H1 (cell line): ENCODE data around the gene NPFFR1. TPM values are rescaled to one million over a fixed set of nuclear protein-coding genes. Genes with fewer than 3 reads are reported as not detected.

Experiments used
- BRCA1 ChIP-seq: IDR thresholded peaks from 2 replicates; pipeline ENCODE4 v1.6.1; 2012; ENCODE audit warnings: low read depth, low read length, improper control_type of control experiment
- CEBPB ChIP-seq: IDR thresholded peaks from 2 replicates; pipeline ENCODE4 v1.6.1; 2012; ENCODE audit warnings: low read depth, low read length
- CHD7 ChIP-seq: fragments of 300-600 bp; sonication (generic); IDR thresholded peaks from 2 replicates; pipeline ENCODE4 v1.7.1; 2012; ENCODE audit warnings: low read length, moderate library complexity, mild to moderate bottlenecking, inconsistent platforms; ENCODE audit not compliant: insufficient replicate concordance
- EGR1 ChIP-seq: IDR thresholded peaks from 2 replicates; pipeline ENCODE4 v1.6.1; 2011; ENCODE audit warnings: low read depth, low read length, borderline replicate concordance
- HDAC6 ChIP-seq: IDR thresholded peaks from one replicate; pipeline ENCODE4 v1.7.1; 2012; ENCODE audit warnings: low read depth, mild to moderate bottlenecking, inconsistent platforms, low read length, moderate library complexity
- RAD21 ChIP-seq, 2 experiments: IDR thresholded peaks in 1 of 2; conservative IDR thresholded peaks in 1 of 2; 2 replicates each; pipeline ENCODE4 v1.6.1; 2011; ENCODE audit warnings: low read depth in 2 of 2, low read length in 2 of 2, improper control_type of control experiment in 1 of 2, inconsistent platforms in 1 of 2, mild to moderate bottlenecking in 1 of 2, moderate library complexity in 1 of 2
- RFX5 ChIP-seq: IDR thresholded peaks from 2 replicates; pipeline ENCODE4 v1.6.1; 2011; ENCODE audit warnings: low read depth, low read length, improper control_type of control experiment, borderline replicate concordance
- SIRT6 ChIP-seq: IDR thresholded peaks from one replicate; pipeline ENCODE4 v1.7.1; 2012; ENCODE audit warnings: low read length, inconsistent platforms
- SP4 ChIP-seq: IDR thresholded peaks from 2 replicates; pipeline ENCODE4 v1.6.1; 2012; ENCODE audit warnings: low read length, inconsistent platforms
- TAF1 ChIP-seq: IDR thresholded peaks from 2 replicates; pipeline ENCODE4 v1.6.1; 2011; ENCODE audit warnings: mild to moderate bottlenecking, low read depth, low read length
- ZNF274 ChIP-seq: IDR thresholded peaks from 2 replicates; pipeline ENCODE4 v1.7.0; 2012; ENCODE audit warnings: low read length, borderline replicate concordance; ENCODE audit errors: extremely low read depth
- polyA plus RNA-seq, 7 experiments: library from polyadenylated mRNA; depleted of rRNA in 3 of 7; stranded (reverse) in 5 of 7; unstranded in 2 of 7; fragments of >200 nt in 5 of 7; fragments of 200-250 nt in 2 of 7; gene quantifications; 1 replicate in 5 of 7; 2 replicates in 1 of 7; 4 replicates in 1 of 7; pipeline versions ENCODE4 v1.2.1 to v1.2.3, GENCODE V29; 2011 to 2013; ENCODE audit warnings: missing spikeins in 2 of 7, mixed read lengths in 2 of 7
- total RNA-seq: library from RNA; stranded (reverse); fragmentation: NEBNext Ultra II Directional; extraction: Animal tissue kit (Norgen Biotek cat#: 25700); gene quantifications from 2 replicates; pipeline ENCODE4 v1.2.1, GENCODE V29; 2021

NPFFR1 gene
- total and polyA plus RNA-seq, 2 of the 8 experiments (the other 6 are each of a cell fraction or from before 2014, with no cell fraction given), result 0.02 to 0.06 TPM

GRCh38 chr10:70233109-70233938 lies 50.5 kb downstream of the NPFFR1 start, which contains the start of gene PPA1 (continued):
- TF ChIP-seq CHD7 (no peak), SP4 (no peak), CEBPB (no peak), HDAC6 (no peak), RAD21 (IDR thresholded peaks at IDR 0.05 in 1 of 2, conservative IDR thresholded peaks at IDR 0.05 in 1 of 2; ENCODE audit: low read depth in 2 of 2, low read length in 2 of 2) (no peak), ZNF274 (no peak), SIRT6 (no peak), BRCA1 (no peak), EGR1 (0 out of 2 replicates have a peak, but pooled peaks have one; percentile 29), TAF1 (peak; percentile 83), RFX5 (no peak)
